ENCODE data around the gene SMAP1.

Gene SMAP1

DNA sequence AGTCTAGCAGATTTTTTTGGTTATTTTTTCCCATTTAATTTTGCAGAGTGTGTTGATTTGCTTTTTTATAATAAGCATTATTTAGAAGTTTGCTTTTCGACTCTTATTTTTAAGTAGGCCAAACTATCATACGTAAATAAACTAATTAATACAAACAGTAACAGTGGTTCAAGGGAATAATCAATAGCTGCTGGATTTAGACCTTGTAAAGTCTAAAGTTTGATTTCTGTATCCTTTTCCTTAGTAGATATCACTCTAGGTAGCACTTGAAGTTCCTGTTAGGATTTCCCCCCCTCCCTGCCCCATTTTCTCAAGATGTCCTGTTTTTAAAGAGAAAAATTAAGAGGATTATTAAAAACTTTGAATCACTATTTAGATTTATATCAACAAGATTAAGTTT is 153.1 kb downstream of the SMAP1 start:
- no peak for TF ChIP-seq FOXP2 (optimal IDR thresholded peaks at IDR 0.05; ENCODE audit: borderline replicate concordance, extremely low read depth, extremely low read length, insufficient read depth)
- no peak for TF ChIP-seq POLR2AphosphoS5 (IDR thresholded peaks at IDR 0.05; ENCODE audit: low read depth, low read length)
- no peak for TF ChIP-seq TAF1 (IDR thresholded peaks at IDR 0.05; ENCODE audit: borderline replicate concordance, insufficient read depth, low read length)
- no peak for TF ChIP-seq SIN3A (IDR thresholded peaks at IDR 0.05; ENCODE audit: borderline replicate concordance, insufficient read depth, low read length)
- TF ChIP-seq, protein P1, sequence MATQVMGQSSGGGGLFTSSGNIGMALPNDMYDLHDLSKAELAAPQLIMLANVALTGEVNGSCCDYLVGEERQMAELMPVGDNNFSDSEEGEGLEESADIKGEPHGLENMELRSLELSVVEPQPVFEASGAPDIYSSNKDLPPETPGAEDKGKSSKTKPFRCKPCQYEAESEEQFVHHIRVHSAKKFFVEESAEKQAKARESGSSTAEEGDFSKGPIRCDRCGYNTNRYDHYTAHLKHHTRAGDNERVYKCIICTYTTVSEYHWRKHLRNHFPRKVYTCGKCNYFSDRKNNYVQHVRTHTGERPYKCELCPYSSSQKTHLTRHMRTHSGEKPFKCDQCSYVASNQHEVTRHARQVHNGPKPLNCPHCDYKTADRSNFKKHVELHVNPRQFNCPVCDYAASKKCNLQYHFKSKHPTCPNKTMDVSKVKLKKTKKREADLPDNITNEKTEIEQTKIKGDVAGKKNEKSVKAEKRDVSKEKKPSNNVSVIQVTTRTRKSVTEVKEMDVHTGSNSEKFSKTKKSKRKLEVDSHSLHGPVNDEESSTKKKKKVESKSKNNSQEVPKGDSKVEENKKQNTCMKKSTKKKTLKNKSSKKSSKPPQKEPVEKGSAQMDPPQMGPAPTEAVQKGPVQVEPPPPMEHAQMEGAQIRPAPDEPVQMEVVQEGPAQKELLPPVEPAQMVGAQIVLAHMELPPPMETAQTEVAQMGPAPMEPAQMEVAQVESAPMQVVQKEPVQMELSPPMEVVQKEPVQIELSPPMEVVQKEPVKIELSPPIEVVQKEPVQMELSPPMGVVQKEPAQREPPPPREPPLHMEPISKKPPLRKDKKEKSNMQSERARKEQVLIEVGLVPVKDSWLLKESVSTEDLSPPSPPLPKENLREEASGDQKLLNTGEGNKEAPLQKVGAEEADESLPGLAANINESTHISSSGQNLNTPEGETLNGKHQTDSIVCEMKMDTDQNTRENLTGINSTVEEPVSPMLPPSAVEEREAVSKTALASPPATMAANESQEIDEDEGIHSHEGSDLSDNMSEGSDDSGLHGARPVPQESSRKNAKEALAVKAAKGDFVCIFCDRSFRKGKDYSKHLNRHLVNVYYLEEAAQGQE (IDR thresholded peaks at IDR 0.05; ENCODE audit: insufficient read depth in 1 of 2, low read depth in 2 of 2, low read length in 2 of 2): no peak

DNA sequence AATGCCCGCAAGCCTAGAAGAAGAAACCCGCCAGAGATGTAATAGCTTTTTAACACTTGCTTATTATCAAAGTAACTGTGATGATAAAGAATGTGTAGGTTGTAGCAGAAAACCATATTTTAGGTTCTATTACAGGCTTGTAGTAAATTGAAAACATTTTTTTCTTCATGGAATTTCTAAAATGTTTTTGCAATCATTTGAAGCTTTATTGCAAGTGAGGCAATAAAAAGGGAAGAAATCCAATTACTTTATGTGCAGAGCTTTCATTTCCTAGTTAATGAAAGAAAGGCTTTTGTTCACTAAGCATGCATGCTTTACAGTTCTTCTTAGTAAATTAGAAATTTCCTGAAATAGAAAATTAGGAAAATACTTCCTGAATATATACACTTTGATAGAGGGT is 154.1 kb downstream of the SMAP1 start:
- no peak for TF ChIP-seq SIN3A (IDR thresholded peaks at IDR 0.05; ENCODE audit: borderline replicate concordance, insufficient read depth, low read length)

DNA sequence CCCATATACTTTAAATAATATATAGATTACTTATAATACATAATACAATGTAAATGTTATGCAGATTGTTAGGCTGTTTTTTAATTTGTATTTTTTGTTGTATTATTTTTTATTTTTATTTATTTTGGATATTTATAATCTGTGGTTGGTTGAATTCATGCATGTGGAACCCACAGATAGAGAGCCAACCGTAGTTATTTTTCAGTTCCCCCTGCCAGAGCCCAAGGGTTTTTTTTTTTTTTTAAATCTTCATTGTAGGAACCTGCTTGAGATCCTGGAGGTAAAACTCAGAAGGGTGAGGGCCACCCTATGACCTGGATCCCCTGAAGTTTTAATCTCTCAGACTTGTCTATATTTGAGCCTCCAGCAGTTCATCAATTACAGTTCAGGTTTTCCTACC is 156.0 kb downstream of the SMAP1 start:
- no peak for TF ChIP-seq POLR2AphosphoS5 (IDR thresholded peaks at IDR 0.05; ENCODE audit: low read depth, low read length)
- TF ChIP-seq FOXP2 (optimal IDR thresholded peaks at IDR 0.05; ENCODE audit: borderline replicate concordance, extremely low read depth, extremely low read length, insufficient read depth): no peak
- no peak for TF ChIP-seq TAF1 (IDR thresholded peaks at IDR 0.05; ENCODE audit: borderline replicate concordance, insufficient read depth, low read length)
- TF ChIP-seq SIN3A (IDR thresholded peaks at IDR 0.05; ENCODE audit: borderline replicate concordance, insufficient read depth, low read length): no peak
- TF ChIP-seq, protein P1 (IDR thresholded peaks at IDR 0.05; ENCODE audit: insufficient read depth in 1 of 2, low read depth in 2 of 2, low read length in 2 of 2): no peak

DNA sequence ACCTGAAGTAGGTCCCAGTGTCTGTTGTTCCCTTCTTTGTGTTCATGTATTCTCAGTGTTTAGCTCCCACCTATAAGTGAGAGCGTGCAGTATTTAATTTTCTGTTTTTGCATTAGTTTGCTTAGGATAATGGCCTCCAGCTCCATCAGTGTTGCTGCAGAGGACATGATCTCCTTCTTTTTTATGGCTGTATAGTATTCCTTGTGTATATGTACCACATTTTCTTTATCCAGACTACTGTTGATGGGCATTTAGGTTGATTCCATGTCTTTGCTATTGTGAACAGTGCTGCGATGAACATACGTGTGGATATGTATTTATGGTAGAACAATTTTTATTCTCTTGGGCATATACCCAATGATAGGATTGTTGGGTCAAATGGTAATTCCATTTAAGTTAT is 163.7 kb downstream of the SMAP1 start:
- TF ChIP-seq SIN3A (IDR thresholded peaks at IDR 0.05; ENCODE audit: borderline replicate concordance, insufficient read depth, low read length): no peak
- TF ChIP-seq POLR2AphosphoS5 (IDR thresholded peaks at IDR 0.05; ENCODE audit: low read depth, low read length): no peak
- TF ChIP-seq FOXP2 (optimal IDR thresholded peaks at IDR 0.05; ENCODE audit: borderline replicate concordance, extremely low read depth, extremely low read length, insufficient read depth): no peak
- TF ChIP-seq TAF1 (IDR thresholded peaks at IDR 0.05; ENCODE audit: borderline replicate concordance, insufficient read depth, low read length): no peak
- TF ChIP-seq, protein P1 (IDR thresholded peaks at IDR 0.05; ENCODE audit: insufficient read depth in 1 of 2, low read depth in 2 of 2, low read length in 2 of 2): no peak

DNA sequence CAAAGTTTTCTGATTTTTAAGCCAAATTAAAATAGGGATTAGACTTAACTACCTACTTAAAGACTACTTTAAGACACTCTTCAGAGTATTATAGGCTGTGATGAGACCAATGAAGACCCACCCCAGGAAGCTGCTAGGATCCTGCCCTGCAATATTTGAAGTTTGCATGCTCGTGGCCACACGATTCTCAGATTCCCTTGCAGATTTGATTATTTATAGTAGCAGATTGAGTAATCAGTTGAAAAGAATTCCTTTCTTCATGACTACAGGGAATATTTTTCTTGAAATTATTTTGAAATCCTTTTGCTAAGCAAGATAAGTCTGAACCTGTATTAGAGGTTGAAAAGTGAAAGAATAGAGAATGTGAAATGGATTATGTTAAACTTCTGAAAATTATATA is 166.8 kb downstream of the SMAP1 start:
- TF ChIP-seq TAF1 (IDR thresholded peaks at IDR 0.05; ENCODE audit: borderline replicate concordance, insufficient read depth, low read length) (no peak), POLR2AphosphoS5 (IDR thresholded peaks at IDR 0.05; ENCODE audit: low read depth, low read length) (no peak), SIN3A (IDR thresholded peaks at IDR 0.05; ENCODE audit: borderline replicate concordance, insufficient read depth, low read length) (no peak), FOXP2 (optimal IDR thresholded peaks at IDR 0.05; ENCODE audit: borderline replicate concordance, extremely low read depth, extremely low read length, insufficient read depth) (no peak)
- TF ChIP-seq, protein P1 (IDR thresholded peaks at IDR 0.05; ENCODE audit: insufficient read depth in 1 of 2, low read depth in 2 of 2, low read length in 2 of 2): no peak

Measured in PFSK-1 (cell line).